GM21825 (cell line): ENCODE measurements around the gene GRM7.

Experiments
- ATAC-seq: cut with Tn5 transposase; IDR thresholded peaks from one replicate; pipeline ENCODE4 v1.9.1; 2021; ENCODE audit warnings: mild to moderate bottlenecking, moderate library complexity; ENCODE audit not compliant: unreplicated experiment

GRM7 gene

DNA sequence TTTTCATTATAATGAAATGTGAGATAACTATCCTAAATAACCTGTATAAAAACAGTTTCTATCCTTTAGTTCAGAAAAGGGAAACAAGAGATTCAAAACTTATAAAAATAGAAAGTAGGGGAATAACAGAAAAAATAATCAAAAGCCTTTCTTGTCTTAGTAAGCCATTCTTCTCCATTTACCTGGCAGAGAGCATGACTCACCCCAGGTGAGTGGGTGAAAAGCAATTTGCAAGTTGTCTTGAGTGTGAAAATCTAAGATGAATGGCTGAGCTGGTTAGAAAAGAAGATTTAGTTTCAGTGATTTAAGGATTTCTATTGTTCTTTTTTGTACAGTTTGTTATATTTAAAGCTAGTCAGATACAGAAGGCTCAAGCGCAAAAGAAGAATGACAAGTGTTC is 702.0 kb downstream of the GRM7 start:
- no peak for ATAC-seq

DNA sequence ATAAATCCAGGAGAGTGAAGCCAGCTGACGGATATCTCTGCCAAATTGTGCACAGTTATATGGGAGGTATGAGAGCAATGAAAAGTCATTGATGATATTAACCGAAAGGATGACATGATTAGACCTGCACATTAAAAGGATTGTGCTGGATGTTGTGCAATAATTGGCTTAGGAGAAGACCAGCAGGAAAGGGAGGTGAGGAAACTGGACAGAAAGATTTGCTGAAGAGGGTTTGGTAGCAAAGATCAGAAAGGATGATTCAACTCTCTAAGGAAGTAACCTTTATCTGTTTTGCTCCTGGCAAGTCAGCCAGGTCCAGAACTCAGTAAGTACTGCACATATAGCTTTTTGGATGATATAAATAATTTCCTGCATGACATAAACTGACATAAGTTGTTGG is 704.7 kb downstream of the GRM7 start:
- no peak for ATAC-seq

DNA sequence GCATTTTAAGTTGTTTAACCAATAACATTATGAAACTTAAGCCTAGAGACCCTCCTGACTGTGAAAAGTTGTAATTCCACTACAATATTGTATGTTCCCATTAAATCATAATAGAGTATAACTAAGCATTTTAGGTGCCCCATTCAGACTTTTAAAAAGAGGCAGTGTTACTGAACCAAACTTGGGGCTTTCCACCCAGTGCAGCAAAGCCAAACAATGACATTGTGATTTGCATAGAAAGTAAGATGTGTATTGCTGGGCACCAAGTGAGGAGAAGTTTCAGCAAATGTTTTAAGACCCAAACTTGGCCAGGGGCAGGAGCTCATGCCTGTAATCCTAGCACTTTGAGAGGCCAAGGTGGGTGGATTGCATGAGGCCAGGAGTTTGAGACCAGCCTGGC is 706.2 kb downstream of the GRM7 start:
- no peak for ATAC-seq

DNA sequence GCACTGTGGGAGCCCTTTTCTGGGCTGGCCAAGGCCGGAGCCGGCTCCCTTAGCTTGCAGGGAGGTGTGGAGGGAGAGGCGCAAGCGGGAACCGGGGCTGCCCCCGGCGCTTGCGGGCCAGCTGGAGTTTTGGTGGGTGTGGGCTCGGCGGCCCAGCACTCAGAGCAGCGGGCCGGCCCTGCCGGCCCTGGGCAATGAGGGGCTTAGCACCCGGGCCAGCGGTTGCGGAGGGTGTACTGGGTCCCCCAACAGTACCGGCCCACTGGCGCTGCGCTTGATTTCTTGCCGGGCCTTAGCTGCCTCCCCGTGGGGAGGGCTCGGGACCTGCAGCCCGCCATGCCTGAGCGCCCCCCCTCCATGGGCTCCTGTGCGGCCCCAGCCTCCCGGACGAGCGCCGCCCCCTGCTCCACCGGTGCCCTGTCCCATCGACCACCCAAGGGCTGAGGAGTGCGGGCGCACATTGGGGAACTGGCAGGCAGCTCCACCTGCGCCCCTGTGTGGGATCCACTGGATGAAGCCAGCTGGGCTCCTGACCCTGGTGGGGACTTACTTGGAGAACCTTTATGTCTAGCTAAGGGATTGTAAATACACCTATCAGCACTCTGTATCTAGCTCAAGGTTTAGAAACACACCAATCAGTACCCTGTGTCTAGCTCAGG is 707.7 kb downstream of the GRM7 start:
- no peak for ATAC-seq

DNA sequence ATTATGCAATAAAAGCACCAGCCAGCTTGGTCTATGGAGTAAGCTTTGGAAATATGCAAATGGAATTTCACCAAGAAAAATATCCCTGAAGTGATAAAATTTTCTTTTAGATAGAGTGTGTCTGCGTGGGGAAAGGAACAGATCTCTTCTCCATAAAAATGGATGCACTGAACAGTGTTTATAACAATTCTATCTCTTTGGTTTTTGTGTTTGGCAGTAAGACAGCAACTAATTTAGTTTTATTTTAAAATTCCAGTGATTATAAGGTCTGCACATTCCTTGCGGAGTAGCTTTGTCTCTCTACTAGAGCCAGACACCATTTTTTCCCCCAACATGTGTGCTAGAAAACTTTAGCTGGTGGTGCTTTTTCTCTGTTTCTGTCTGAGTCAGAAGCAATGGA is 712.4 kb downstream of the GRM7 start:
- no peak for ATAC-seq

GRCh38 chr3:7574435-7574834 is 713.5 kb downstream of the GRM7 start:
- no peak for ATAC-seq

- no peak for ATAC-seq
Observed at GRCh38 chr3:7576071-7576470, 715.2 kb downstream of the GRM7 start.

GRCh38 chr3:7576506-7576905 is 715.6 kb downstream of the GRM7 start:
- no peak for ATAC-seq

DNA sequence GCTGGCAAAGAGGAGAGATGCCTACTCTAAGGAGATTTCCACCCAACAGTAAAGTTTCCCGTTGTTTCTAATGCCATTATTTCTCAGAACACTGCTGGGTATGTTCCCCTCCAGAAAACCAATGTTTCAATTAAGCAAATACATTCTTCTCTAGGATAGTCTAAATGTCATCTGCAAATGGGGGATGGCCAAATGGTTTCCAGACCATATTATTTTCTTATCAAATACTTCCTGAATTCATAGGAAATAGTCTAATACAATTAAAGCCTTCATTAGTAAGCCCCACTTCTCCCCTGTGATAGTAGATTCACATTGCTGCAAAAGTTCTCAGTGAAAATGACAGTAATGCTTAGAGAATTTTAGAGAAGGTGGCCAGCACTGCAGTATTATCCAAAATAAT is 716.6 kb downstream of the GRM7 start:
- no peak for ATAC-seq

DNA sequence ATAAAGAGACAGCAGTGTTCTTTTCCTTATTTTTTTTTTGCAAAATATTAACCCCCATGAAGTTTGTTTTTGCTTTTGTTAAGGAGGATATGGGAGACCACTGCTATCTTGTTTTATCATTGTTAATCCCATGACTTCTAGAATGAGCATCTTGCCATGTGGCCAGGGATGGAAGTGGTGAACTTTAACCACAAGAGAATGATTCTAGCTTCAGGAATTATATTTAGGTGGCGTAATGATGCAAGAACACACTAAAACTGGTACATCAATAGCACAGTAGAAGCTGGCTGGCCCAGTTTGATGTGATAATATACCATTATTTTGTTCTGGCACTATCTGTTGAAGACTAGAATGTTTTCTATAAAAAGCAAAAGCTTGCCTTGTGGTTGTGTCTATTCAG is 720.9 kb downstream of the GRM7 start:
- no peak for ATAC-seq

- ATAC-seq, result no peak
Observed at GRCh38 chr3:7585052-7585451, 724.1 kb downstream of the GRM7 start.

DNA sequence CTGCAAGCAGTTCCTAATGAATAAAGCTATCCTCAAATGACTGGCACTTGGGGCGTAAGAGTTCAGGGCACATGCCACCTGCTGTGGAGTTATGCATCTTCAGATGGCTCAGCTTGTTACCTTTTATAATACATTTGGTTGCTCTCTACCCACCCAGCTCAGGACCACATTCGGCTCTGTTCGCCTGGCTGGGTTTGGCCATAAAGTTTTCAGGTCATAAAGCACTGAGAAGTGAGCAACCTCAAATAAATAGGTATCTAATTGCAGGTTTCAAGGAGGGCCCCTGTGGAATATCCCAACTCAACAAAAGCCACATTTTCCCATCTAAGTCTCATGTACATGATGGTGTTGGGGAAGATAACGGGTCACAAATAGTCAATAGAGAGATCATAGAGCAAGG is 727.3 kb downstream of the GRM7 start:
- ATAC-seq, result no peak

DNA sequence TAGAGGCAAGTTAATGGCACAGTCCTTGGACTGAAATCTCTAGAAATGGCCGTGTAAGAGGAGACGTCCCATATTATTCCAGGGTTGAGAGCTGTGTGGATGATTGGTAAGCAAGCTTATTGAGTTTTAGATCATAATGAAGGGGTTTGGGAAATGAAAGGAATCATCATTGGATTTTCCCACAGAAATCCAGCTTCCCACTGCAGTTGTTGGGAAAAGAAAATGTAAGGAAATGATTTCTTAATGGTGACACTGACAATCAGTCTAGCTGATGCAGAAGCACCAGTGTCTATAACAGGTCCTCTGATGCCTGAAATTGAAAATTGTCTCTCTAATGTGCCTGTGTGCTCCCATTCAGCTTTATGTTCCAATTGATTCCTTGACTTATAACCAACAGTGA is 728.6 kb downstream of the GRM7 start:
- ATAC-seq, result no peak

DNA sequence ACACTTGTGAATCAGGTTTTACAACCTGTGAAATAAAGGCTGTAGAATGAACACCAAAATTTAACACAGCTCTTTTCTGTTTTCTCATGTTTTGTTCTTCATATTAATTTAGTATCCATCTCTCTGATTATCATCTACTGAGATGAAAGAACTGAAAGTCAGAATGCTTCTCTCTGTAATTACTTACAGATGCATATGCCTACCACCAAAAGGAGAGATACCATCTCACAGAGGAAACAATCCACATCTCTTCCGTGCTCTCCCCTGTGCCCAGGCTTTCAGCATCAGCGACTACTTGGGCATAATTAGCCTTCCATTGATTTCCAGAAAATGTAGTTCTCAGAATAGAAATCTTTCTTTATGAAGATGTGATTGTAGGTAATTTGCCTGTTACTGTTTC is 741.4 kb downstream of the GRM7 start:
- no peak for ATAC-seq

DNA sequence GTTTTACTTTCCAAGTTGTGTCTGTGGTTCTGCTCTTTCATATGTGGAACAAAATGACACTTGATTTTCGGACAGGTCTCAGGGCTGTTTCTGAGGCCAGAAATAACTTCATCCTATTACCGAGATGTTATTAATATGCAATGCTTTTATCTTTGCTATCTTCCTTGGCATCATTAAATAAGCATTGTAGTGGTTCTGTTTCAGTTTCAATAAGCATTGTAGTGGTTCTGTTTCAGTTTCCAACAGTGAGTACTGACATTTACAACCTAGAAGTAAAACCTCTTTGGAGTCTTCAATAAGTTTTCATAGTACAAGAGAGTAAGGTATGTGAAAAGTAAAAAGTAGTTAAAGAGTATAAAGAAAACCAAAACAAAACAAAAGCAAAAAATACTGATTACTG is 746.2 kb downstream of the GRM7 start:
- ATAC-seq, result no peak

DNA sequence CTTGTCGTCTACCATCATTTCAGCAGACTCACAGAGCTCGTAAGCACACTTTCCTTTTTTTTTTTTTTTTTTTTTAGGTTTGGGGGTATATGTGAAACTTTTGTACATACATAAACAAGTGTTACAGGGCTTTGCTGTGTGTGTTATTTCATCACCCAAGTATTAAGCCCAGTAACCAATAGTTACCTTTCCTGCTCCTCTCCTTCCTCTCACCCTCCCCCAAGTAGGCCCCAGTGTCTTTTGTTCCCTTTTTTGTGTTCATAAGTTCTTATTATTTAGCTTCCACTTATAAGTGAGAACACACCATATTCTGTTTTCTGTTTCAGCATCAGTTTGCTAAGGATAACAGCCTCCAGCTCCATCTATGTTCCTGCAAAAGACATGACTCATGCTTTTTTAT is 746.8 kb downstream of the GRM7 start:
- no peak for ATAC-seq

GRCh38 chr3:7610634-7611033 is 749.7 kb downstream of the GRM7 start:
- ATAC-seq, result no peak

GRCh38 chr3:7615043-7615442 is 754.1 kb downstream of the GRM7 start:
- no peak for ATAC-seq

DNA sequence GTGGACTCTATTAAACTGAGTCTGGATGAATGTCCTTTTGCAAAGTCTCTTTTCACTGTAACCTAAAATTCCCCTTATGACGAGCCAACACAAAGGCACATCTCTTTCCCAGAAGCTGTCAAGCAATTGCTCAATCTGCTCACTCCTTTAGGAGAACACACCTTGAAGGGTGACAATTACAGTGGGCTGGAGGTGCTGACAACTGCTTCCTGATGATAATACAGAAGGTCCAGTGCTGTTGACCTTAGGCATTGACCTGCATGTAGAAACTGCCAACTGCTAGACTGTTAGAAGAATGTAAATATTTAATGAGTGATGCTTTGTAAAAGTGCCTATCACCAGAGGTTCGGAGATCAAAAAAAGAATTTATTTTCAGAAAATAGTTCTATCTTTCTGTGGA is 757.7 kb downstream of the GRM7 start:
- ATAC-seq, result no peak

GRCh38 chr3:7620401-7620800 is 759.5 kb downstream of the GRM7 start:
- no peak for ATAC-seq

DNA sequence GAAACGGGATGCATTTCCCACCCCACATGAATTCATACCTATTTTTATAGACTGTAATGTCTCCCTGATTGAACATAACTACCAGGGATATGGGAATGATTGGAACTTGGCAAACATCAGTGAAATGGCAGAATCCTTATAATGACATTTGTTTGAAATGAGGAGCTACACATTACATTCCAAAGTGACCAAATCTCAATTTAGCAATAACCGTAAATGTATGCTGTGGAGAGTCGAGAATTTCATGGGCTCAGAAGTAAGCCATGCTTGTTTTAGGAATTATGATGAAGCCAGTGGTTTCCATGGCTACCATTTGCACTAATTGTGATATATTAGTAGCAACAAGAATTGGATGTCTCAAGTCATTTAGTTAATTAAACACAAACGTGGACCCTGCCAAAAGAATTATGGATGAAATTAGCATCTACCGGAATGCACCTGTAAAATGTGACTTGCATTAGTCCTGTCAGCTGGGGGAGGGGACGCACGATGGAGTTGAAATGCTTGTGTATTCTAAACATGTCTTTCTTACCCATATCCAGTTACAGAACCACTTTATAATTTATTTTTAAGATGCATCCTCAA is 760.2 kb downstream of the GRM7 start:
- no peak for ATAC-seq

GRCh38 chr3:7621651-7622050 is 760.7 kb downstream of the GRM7 start:
- no peak for ATAC-seq

DNA sequence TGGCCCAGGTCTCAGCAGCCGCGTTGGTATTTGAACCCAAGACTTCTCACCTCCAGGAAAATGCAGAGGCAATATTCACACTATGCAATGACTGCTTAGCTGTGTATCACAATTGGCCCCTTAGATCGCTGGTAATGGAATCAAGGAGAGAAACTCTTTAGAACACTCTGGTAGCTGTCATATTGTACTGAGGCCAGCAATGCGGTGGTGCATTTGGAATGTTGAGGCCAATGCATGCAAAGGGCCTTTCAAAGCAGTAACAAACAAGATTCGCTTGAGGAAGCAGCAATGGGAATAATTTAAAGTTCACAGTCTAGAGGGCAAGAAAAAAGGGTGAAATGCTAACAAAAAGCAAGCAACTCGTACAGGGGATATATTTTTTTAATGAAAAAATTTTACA is 764.1 kb downstream of the GRM7 start:
- no peak for ATAC-seq
